ENCODE results near the gene KBTBD7.

GRCh38 chr13:41206467-41206866 lies 12.1 kb upstream of the KBTBD7 start:
- TF ChIP-seq CTCF (conservative IDR thresholded peaks at IDR 0.05): no peak
- no peak for TF ChIP-seq ZFX (IDR thresholded peaks at IDR 0.05)

Measured in C4-2B (cell line).